A673 (cell line): ENCODE data around the gene DAPK1. TPM values are rescaled to one million over a fixed set of nuclear protein-coding genes. Genes with fewer than 3 reads are reported as not detected.

Source experiments
- BruUV-seq: library from RNA; stranded (reverse); fragments of 400-500 nt; replicated peaks from 2 replicates; lab custom pipeline; 2021; lab: Mats Ljungman, UMichigan
- CTCF ChIA-PET: fragments of 300-600 bp; sonication (Branson Sonifier 250); formaldehyde crosslinking; loops from one replicate; lab custom pipeline; 2022; ENCODE audit warnings: antibody characterized with exemption; lab: Charles Lee
- POLR2A ChIA-PET: fragments of 300-600 bp; sonication (Branson Sonifier 250); formaldehyde crosslinking; loops from one replicate; lab custom pipeline; 2022; ENCODE audit warnings: antibody characterized with exemption; ENCODE audit not compliant: low non-redundant PET; lab: Charles Lee
- DNase-seq: peaks from one replicate; pipeline ENCODE4 v3.0.0-alpha.2; 2015; ENCODE audit warnings: low spot score
- H3K27ac ChIP-seq: fragments of 200-600 bp; sonication (generic); 2 replicates; pipeline ENCODE4 v1.5.1; 2016; ENCODE audit warnings: mixed run types, low read depth, mild to moderate bottlenecking, mixed read lengths, antibody characterized with exemption, low read length; ENCODE audit not compliant: poor library complexity, severe bottlenecking
- H3K27me3 ChIP-seq: fragments of 200-600 bp; sonication (generic); replicated peaks from 2 replicates; pipeline ENCODE4 v1.6.1; 2017; ENCODE audit warnings: mixed run types, low read depth, mild to moderate bottlenecking, mixed read lengths, antibody characterized with exemption, low read length; ENCODE audit not compliant: insufficient read depth, poor library complexity
- H3K36me3 ChIP-seq: fragments of 200-600 bp; sonication (generic); 2 replicates; pipeline ENCODE4 v1.6.1; 2016; ENCODE audit warnings: mixed run types, mild to moderate bottlenecking, mixed read lengths, antibody characterized with exemption, low read length; ENCODE audit not compliant: insufficient read depth, poor library complexity, severe bottlenecking
- H3K4me1 ChIP-seq: fragments of 200-600 bp; sonication (generic); 2 replicates; pipeline ENCODE4 v1.6.1; 2017; ENCODE audit warnings: mixed run types, mild to moderate bottlenecking, mixed read lengths, antibody characterized with exemption, low read length; ENCODE audit not compliant: insufficient read depth, poor library complexity, severe bottlenecking
- H3K4me3 ChIP-seq: fragments of 200-600 bp; sonication (generic); 2 replicates; pipeline ENCODE4 v1.5.1; 2016; ENCODE audit warnings: low read depth, mixed run types, mild to moderate bottlenecking, mixed read lengths, low read length; ENCODE audit not compliant: poor library complexity, severe bottlenecking
- H3K9me3 ChIP-seq: fragments of 200-600 bp; sonication (generic); 2 replicates; pipeline ENCODE4 v1.6.1; 2016; ENCODE audit warnings: mixed run types, low read depth, mild to moderate bottlenecking, mixed read lengths, antibody characterized with exemption, low read length; ENCODE audit not compliant: poor library complexity, severe bottlenecking
- CTCF ChIP-seq: fragments of 300-800, 200-600 bp; sonication (generic); conservative IDR thresholded peaks from 2 replicates; pipeline ENCODE4 v1.5.1; 2017; ENCODE audit warnings: low read depth, mild to moderate bottlenecking, antibody characterized with exemption, low read length, moderate library complexity, mixed read lengths
- EZH2 ChIP-seq: fragments of 200-600 bp; sonication (generic); IDR thresholded peaks from 2 replicates; pipeline ENCODE4 v1.6.1; 2017; ENCODE audit warnings: borderline replicate concordance, low read depth, mild to moderate bottlenecking, mixed read lengths, antibody characterized with exemption, low read length; ENCODE audit not compliant: poor library complexity, severe bottlenecking
- intact Hi-C: fragments of 100-400 bp; cut with micrococcal nuclease; formaldehyde crosslinking; loops from one replicate; pipeline ENCODE4 v1.10.0; 2022; ENCODE audit not compliant: unreplicated experiment
- total RNA-seq: library from RNA; stranded (reverse); gene quantifications from 2 replicates; pipeline ENCODE4 v1.2.3, GENCODE V29; 2021

The DAPK1 gene
- total RNA-seq, 1 experiment from 2014 or later: 380 TPM

- POLR2A ChIA-PET: no interaction called here
- no peak overlapping the region for H3K4me3 ChIP-seq
- no peak for TF ChIP-seq EZH2
- TF ChIP-seq CTCF: no peak
- CTCF ChIA-PET: no interaction called here
- H3K27me3 ChIP-seq: no peaks in the 10 kb centered on the region
- peaks cover 33% of the 10 kb centered on the region for H3K4me1 ChIP-seq
- H3K36me3 ChIP-seq: peaks cover 97% of the 10 kb centered on the region
- H3K9me3 ChIP-seq: no peaks in the 10 kb centered on the region
- no peak for DNase-seq
- intact Hi-C loops: no loop called here
- no peak overlapping the region for H3K27ac ChIP-seq
- BruUV-seq: no TSS peak
Measured at GRCh38 chr9:87615136-87615535, 117.5 kb downstream of the DAPK1 start.

DNA sequence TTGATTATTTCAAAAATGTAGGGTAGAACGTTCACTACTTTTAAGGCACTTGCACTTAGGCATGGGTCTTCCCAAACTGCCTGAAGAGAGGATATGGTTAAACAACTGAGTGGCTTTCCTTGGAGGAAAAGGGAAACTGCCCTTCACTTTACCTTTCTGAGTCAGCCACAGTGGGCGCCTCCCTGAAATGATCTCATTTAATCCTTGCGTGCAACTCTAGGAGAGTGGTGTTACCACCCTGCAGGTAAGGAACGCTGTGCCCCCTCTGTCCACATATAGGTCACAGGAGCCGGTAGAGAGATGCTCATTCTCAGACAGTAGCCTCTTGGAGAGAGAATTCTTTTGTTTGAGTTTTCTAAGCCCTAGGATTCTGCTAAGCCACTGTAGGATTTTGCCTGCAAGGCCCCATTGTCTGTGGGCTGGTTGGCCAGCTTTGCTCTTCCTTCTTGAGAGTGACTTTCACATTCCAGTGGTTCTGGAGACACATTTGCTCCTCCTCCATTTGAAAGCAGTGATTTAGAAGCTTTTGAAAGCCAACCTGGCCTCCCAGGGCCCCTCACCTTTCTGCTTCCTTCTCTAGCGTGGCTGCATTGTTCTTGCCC, 118.0 kb downstream of the DAPK1 start:
- POLR2A ChIA-PET: no interaction called here
- CTCF ChIA-PET: no interaction called here
- DNase-seq: no peak

GRCh38 chr9:87618226-87618625, 120.6 kb downstream of the DAPK1 start:
- Histone ChIP-seq H3K4me1 (peaks cover 30% of the 10 kb centered on the region), H3K9me3 (no peaks in the 10 kb centered on the region), H3K4me3 (no peak overlapping the region), H3K27me3 (no peaks in the 10 kb centered on the region), H3K36me3 (peaks cover 76% of the 10 kb centered on the region), H3K27ac (no peak overlapping the region)
- BruUV-seq: no TSS peak
- TF ChIP-seq CTCF: no peak
- no peak for TF ChIP-seq EZH2
- CTCF ChIA-PET: no interaction called here
- POLR2A ChIA-PET: no interaction called here
- intact Hi-C loops: no loop called here
- no peak for DNase-seq

More for the DNA sequence above, 118.0 kb downstream of the DAPK1 start:
- BruUV-seq: no TSS peak
- TF ChIP-seq EZH2 (no peak), CTCF (no peak)
- Histone ChIP-seq H3K27me3 (no peaks in the 10 kb centered on the region), H3K4me1 (peaks cover 36% of the 10 kb centered on the region), H3K4me3 (no peak overlapping the region), H3K27ac (no peak overlapping the region), H3K9me3 (no peaks in the 10 kb centered on the region), H3K36me3 (peaks cover 94% of the 10 kb centered on the region)
- intact Hi-C loops: no loop called here
